Neuronal stem cell (in vitro differentiated cells): ENCODE results near the gene EIF3F.
A peak's percentile ranks its signal among the peaks of the same experiment; 100 is the strongest.

Experiments used
- DNase-seq: peaks from one replicate; pipeline ENCODE4 v3.0.0-alpha.2; 2013; ENCODE audit warnings: low spot score
- H2AFZ ChIP-seq: one replicate; pipeline ENCODE4 v1.6.1; 2013; ENCODE audit warnings: mild to moderate bottlenecking, low read length, inconsistent platforms
- H2AK5ac ChIP-seq: 2 replicates; pipeline ENCODE4 v1.6.1; 2013; ENCODE audit warnings: low read depth, mild to moderate bottlenecking, inconsistent platforms, low read length, moderate library complexity, mixed read lengths
- H2BK120ac ChIP-seq: 2 replicates; pipeline ENCODE4 v1.6.1; 2013; ENCODE audit warnings: low read depth, mild to moderate bottlenecking, inconsistent platforms, low read length, moderate library complexity, mixed read lengths
- H2BK12ac ChIP-seq: one replicate; pipeline ENCODE4 v1.6.1; 2013; ENCODE audit warnings: low read length, inconsistent platforms
- H2BK15ac ChIP-seq: 2 replicates; pipeline ENCODE4 v1.6.1; 2013; ENCODE audit warnings: mild to moderate bottlenecking, low read length, inconsistent platforms, mixed read lengths
- H2BK5ac ChIP-seq: one replicate; pipeline ENCODE4 v1.6.1; 2013; ENCODE audit warnings: inconsistent platforms, mild to moderate bottlenecking, low read length, moderate library complexity
- H3K14ac ChIP-seq: one replicate; pipeline ENCODE4 v1.6.1; 2013; ENCODE audit warnings: low read length, inconsistent platforms
- H3K18ac ChIP-seq: 2 replicates; pipeline ENCODE4 v1.6.1; 2013; ENCODE audit warnings: low read length, inconsistent platforms
- H3K23ac ChIP-seq: 2 replicates; pipeline ENCODE4 v1.6.1; 2013; ENCODE audit warnings: low read depth, mild to moderate bottlenecking, mixed read lengths, low read length, inconsistent platforms; ENCODE audit not compliant: poor library complexity
- H3K27ac ChIP-seq: replicated peaks from 3 replicates; pipeline ENCODE4 v1.5.1; 2013; ENCODE audit warnings: low read length, inconsistent platforms
- H3K27me3 ChIP-seq, 3 experiments: 2 replicates each; pipeline ENCODE4 v1.6.1; 2013; ENCODE audit warnings: low read length in 3 of 3, mild to moderate bottlenecking in 2 of 3, inconsistent platforms in 1 of 3, low read depth in 1 of 3, mixed read lengths in 1 of 3, moderate library complexity in 1 of 3; ENCODE audit not compliant: control insufficient read depth in 3 of 3, insufficient read depth in 3 of 3
- H3K36me3 ChIP-seq, 2 donors: replicated peaks in 1 of 2; 2 replicates each; pipeline ENCODE4 v1.6.1; 2013; ENCODE audit warnings: low read length in 2 of 2; ENCODE audit not compliant: control insufficient read depth in 2 of 2, insufficient read depth in 2 of 2
- H3K4ac ChIP-seq: 2 replicates; pipeline ENCODE4 v1.6.1; 2013; ENCODE audit warnings: inconsistent platforms, mild to moderate bottlenecking, low read length, moderate library complexity
- H3K4me1 ChIP-seq, 2 donors: 1 replicate in 1 of 2; 2 replicates in 1 of 2; pipeline ENCODE4 v1.6.1; 2013; ENCODE audit warnings: low read length in 2 of 2, low read depth in 1 of 2; ENCODE audit not compliant: control insufficient read depth in 2 of 2, insufficient read depth in 1 of 2
- H3K4me2 ChIP-seq: one replicate; pipeline ENCODE4 v1.6.1; 2013; ENCODE audit warnings: mild to moderate bottlenecking, low read length, inconsistent platforms; ENCODE audit not compliant: insufficient read depth, poor library complexity, severe bottlenecking
- H3K4me3 ChIP-seq, 2 donors: 2 replicates each; pipeline ENCODE4 v1.5.1; 2013; ENCODE audit warnings: low read length in 2 of 2, mild to moderate bottlenecking in 2 of 2, inconsistent platforms in 1 of 2, moderate library complexity in 1 of 2
- H3K79me1 ChIP-seq: one replicate; pipeline ENCODE4 v1.6.1; 2013; ENCODE audit warnings: low read depth, mild to moderate bottlenecking, inconsistent platforms, low read length, moderate library complexity
- H3K9ac ChIP-seq: one replicate; pipeline ENCODE4 v1.6.1; 2013; ENCODE audit warnings: mild to moderate bottlenecking, low read depth, low read length, inconsistent platforms; ENCODE audit not compliant: poor library complexity
- H3K9me3 ChIP-seq, 2 donors: replicated peaks in 1 of 2; 2 replicates each; pipeline versions ENCODE3 to v1.6.1; 2013; ENCODE audit warnings: low read length in 2 of 2, mild to moderate bottlenecking in 2 of 2, inconsistent platforms in 1 of 2, low read depth in 1 of 2, mixed read lengths in 1 of 2, moderate library complexity in 1 of 2; ENCODE audit not compliant: control insufficient read depth in 2 of 2, insufficient read depth in 1 of 2
- H4K8ac ChIP-seq: one replicate; pipeline ENCODE4 v1.6.1; 2013; ENCODE audit warnings: low read depth, mild to moderate bottlenecking, inconsistent platforms, low read length, moderate library complexity
- H4K91ac ChIP-seq: one replicate; pipeline ENCODE4 v1.6.1; 2013; ENCODE audit warnings: low read length, low read depth, mild to moderate bottlenecking, inconsistent platforms; ENCODE audit not compliant: poor library complexity
- WGBS, 2 donors: extraction: QIAGEN DNeasy Blood & Tissue Kit; methylation state at CpG; one replicate each; pipeline ENCODE4 v1.1.7; 2013; ENCODE audit warnings: missing lambda C conversion rate in 2 of 2, mixed read lengths in 1 of 2; ENCODE audit not compliant: insufficient read length in 2 of 2, insufficient replicate concordance in 1 of 2; ENCODE audit errors: extremely low coverage in 2 of 2; 5-methylcytosine and 5-hydroxymethylcytosine counted together

Gene EIF3F

GRCh38 chr11:8006349-8006977 lies 19.3 kb downstream of the EIF3F start:
- Histone ChIP-seq H2AK5ac (no peak overlapping the region), H4K91ac (no peak overlapping the region), H2AFZ (no peak overlapping the region), H4K8ac (no peak overlapping the region), H2BK12ac (no peak overlapping the region), H3K27me3 (peaks cover 0 to 16% (median 0%) of the 10 kb centered on the region in 3 experiments), H2BK120ac (no peak overlapping the region), H2BK15ac (no peak overlapping the region), H3K27ac (no peak overlapping the region), H3K79me1 (no peaks in the 10 kb centered on the region), H3K23ac (no peak overlapping the region), H2BK5ac (no peak overlapping the region), H3K4me1 (no peaks in the 10 kb centered on the region), H3K4me3 (no peak overlapping the region), H3K36me3 (no peaks in the 10 kb centered on the region), H3K14ac (no peak overlapping the region), H3K18ac (no peak overlapping the region), H3K9ac (no peak overlapping the region), H3K4ac (no peak overlapping the region), H3K9me3 (no peaks in the 10 kb centered on the region), H3K4me2 (no peak overlapping the region)
- peak; percentile 66 for DNase-seq

- Histone ChIP-seq H2BK15ac (no peak overlapping the region), H2AK5ac (no peak overlapping the region), H3K4me3 (no peak overlapping the region), H3K9me3 (no peaks in the 10 kb centered on the region), H4K91ac (no peak overlapping the region), H3K4me1 (no peaks in the 10 kb centered on the region), H3K27ac (no peak overlapping the region), H4K8ac (no peak overlapping the region), H3K4me2 (no peak overlapping the region), H3K79me1 (no peaks in the 10 kb centered on the region), H3K14ac (no peak overlapping the region), H3K27me3 (peaks cover 0 to 22% (median 0%) of the 10 kb centered on the region in 3 experiments), H3K4ac (no peak overlapping the region), H3K36me3 (no peaks in the 10 kb centered on the region), H2BK12ac (no peak overlapping the region), H2AFZ (no peak overlapping the region), H2BK120ac (no peak overlapping the region), H3K18ac (no peak overlapping the region), H3K23ac (no peak overlapping the region), H3K9ac (no peak overlapping the region), H2BK5ac (no peak overlapping the region)
- WGBS, 2 donors, result no CpG with 5 or more reads among the region's 4 CpGs
- DNase-seq, result no peak
Measured at GRCh38 chr11:8008212-8008611, 21.1 kb downstream of the EIF3F start.

- Histone ChIP-seq H4K91ac (no peak overlapping the region), H4K8ac (no peak overlapping the region), H2AK5ac (no peak overlapping the region), H3K4me1 (no peaks in the 10 kb centered on the region), H2BK12ac (no peak overlapping the region), H2AFZ (no peak overlapping the region), H3K27ac (no peak overlapping the region), H3K4me2 (no peak overlapping the region), H3K18ac (no peak overlapping the region), H3K4me3 (no peak overlapping the region), H3K27me3 (peaks cover 0 to 24% (median 0%) of the 10 kb centered on the region in 3 experiments), H3K79me1 (no peaks in the 10 kb centered on the region), H2BK15ac (no peak overlapping the region), H3K23ac (no peak overlapping the region), H2BK120ac (no peak overlapping the region), H3K14ac (no peak overlapping the region), H3K4ac (no peak overlapping the region), H3K9me3 (no peaks in the 10 kb centered on the region), H3K36me3 (no peaks in the 10 kb centered on the region), H3K9ac (no peak overlapping the region), H2BK5ac (no peak overlapping the region)
- DNase-seq, result no peak
- WGBS, 2 donors, result no CpG with 5 or more reads among the region's 3 CpGs
Measured at GRCh38 chr11:8009856-8010255, 22.7 kb downstream of the EIF3F start.

GRCh38 chr11:8011371-8011770 lies 24.2 kb downstream of the EIF3F start:
- Histone ChIP-seq H3K4ac (no peak overlapping the region), H3K14ac (no peak overlapping the region), H2BK120ac (no peak overlapping the region), H3K27me3 (peaks cover 0 to 39% (median 2%) of the 10 kb centered on the region in 3 experiments), H4K91ac (no peak overlapping the region), H3K4me1 (no peaks in the 10 kb centered on the region), H2BK15ac (no peak overlapping the region), H3K9ac (no peak overlapping the region), H3K18ac (no peak overlapping the region), H2BK5ac (no peak overlapping the region), H2BK12ac (no peak overlapping the region), H3K4me3 (no peak overlapping the region), H2AFZ (no peak overlapping the region), H3K27ac (no peak overlapping the region), H3K23ac (no peak overlapping the region), H2AK5ac (no peak overlapping the region), H3K9me3 (no peaks in the 10 kb centered on the region), H4K8ac (no peak overlapping the region), H3K36me3 (no peaks in the 10 kb centered on the region), H3K4me2 (no peak overlapping the region), H3K79me1 (no peaks in the 10 kb centered on the region)
- WGBS, 2 donors, result no CpG with 5 or more reads among the region's 2 CpGs
- DNase-seq, result no peak
